Hindlimb muscle (tissue), 1 donor: ENCODE results near the gene BPI. TPM values are rescaled to one million over a fixed set of nuclear protein-coding genes. Genes with fewer than 3 reads are reported as not detected.
"Not testable (repeated sequence)": the region's sequence is repeated elsewhere in the genome, so short reads cannot be mapped to it uniquely, and the experiment has no call there.

Experiments used
- DNase-seq: peaks from one replicate; pipeline ENCODE4 v3.0.0-alpha.2; 2013
- polyA plus RNA-seq: library from polyadenylated mRNA; unstranded; fragments of 120-200 nt; gene quantifications from one replicate; pipeline ENCODE4 v1.2.1, GENCODE V29; 2013; ENCODE audit not compliant: insufficient read length

BPI gene
- polyA plus RNA-seq, 1 donor = 0.52 TPM

- DNase-seq = no peak
Observed at GRCh38 chr20:38338849-38339520, 35.0 kb downstream of the BPI start.

GRCh38 chr20:38339521-38339896 lies 35.6 kb downstream of the BPI start:
- not testable (repeated sequence) for DNase-seq

- DNase-seq = no peak
Observed at GRCh38 chr20:38339997-38340396, 36.0 kb downstream of the BPI start.

- no peak for DNase-seq
Observed at GRCh38 chr20:38340693-38341092, 36.7 kb downstream of the BPI start.

GRCh38 chr20:38342216-38342615 lies 38.3 kb downstream of the BPI start:
- no peak for DNase-seq

GRCh38 chr20:38342713-38343310 lies 38.9 kb downstream of the BPI start:
- DNase-seq = no peak

GRCh38 chr20:38343311-38344106 lies 39.6 kb downstream of the BPI start:
- DNase-seq = peak; percentile 25

GRCh38 chr20:38344107-38344701 lies 40.2 kb downstream of the BPI start:
- DNase-seq = no peak

GRCh38 chr20:38345643-38346042 lies 41.7 kb downstream of the BPI start:
- no peak for DNase-seq

GRCh38 chr20:38346247-38346651 lies 42.3 kb downstream of the BPI start, which contains the start of gene LBP:
TSS of gene LBP (plus strand) at chr20:38346482. CDS start at chr20:38346517, 35 bp downstream.
- DNase-seq = no peak

GRCh38 chr20:38346741-38347140 lies 42.8 kb downstream of the BPI start:
- no peak for DNase-seq

- DNase-seq = no peak
Observed at GRCh38 chr20:38349856-38350255, 45.9 kb downstream of the BPI start.

- no peak for DNase-seq
Observed at GRCh38 chr20:38350879-38351775, 47.2 kb downstream of the BPI start.

GRCh38 chr20:38353316-38353715 lies 49.4 kb downstream of the BPI start:
- DNase-seq = no peak

- no peak for DNase-seq
Observed at GRCh38 chr20:38354227-38354626, 50.3 kb downstream of the BPI start.

- DNase-seq = no peak
Observed at GRCh38 chr20:38355161-38356012, 51.4 kb downstream of the BPI start.

GRCh38 chr20:38357653-38358207 lies 53.8 kb downstream of the BPI start:
- DNase-seq = no peak

GRCh38 chr20:38358556-38358955 lies 54.6 kb downstream of the BPI start:
- no peak for DNase-seq

- DNase-seq = no peak
Observed at GRCh38 chr20:38363004-38363747, 59.2 kb downstream of the BPI start.

GRCh38 chr20:38369389-38369788 lies 65.4 kb downstream of the BPI start:
- no peak for DNase-seq
